NAMALWA (cell line): ENCODE data around the gene TBCD.

ENCODE experiments used
- DNase-seq: peaks from one replicate; pipeline ENCODE4 v3.0.0-alpha.2; 2015; ENCODE audit warnings: low spot score

Gene TBCD

DNA sequence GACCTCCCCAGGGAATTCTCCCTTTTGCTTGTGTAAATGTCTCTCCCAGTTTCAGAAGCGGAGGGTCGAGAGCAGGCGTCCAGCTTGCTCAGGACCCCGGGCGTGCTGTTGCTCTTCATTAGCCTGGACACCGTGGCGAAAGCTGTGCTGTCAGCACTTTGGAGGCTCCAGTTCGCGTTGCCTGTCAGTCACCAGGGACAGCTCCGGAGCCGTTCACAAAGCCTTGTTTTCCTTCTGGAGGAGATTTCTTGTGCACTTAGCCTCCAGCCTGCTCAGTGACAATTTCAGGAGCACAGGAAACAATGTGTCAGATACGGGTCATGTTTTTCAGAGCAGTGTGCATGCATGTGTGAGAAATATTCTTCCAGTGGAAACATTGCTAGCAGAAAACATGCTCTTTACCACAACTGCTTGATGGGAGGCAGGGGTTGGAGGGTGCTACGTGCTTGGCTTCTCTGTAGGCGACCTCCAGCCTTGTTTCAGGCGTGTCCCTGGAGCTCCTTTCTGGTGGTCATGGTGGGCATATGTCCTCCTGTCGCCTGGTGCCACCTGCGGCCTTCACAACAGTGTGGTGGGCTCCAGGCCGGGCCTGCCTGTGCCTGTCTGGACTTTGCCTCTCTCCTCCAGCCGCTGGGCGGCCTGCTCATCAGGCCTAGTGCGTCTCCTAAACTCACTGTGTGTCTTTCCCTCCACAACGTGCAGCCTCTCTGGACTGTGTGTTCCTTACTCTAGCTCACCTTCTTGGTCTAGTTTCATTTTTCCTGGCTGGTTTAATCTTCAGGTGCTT is 59.0 kb downstream of the TBCD start:
- no peak for DNase-seq

DNA sequence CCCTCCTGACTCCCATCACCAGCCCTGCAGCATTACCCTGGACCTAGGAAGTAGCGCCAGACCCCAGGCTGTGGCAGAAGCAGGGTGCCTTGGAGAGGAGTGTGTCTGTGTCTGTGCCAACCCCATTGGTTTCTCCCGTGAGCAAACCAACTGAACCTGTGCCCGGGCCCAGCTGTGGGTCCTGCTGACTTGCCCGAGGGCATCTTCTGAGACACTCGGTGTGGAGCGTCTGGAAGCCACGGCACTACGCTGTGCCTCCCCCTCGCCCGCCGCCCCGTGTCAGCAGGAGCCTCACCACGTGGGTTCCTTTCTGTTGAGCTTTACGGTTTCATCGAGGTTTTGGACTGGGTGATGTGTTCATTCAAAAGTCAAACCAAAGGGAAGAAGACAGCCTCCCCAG is 60.2 kb downstream of the TBCD start:
- no peak for DNase-seq

DNA sequence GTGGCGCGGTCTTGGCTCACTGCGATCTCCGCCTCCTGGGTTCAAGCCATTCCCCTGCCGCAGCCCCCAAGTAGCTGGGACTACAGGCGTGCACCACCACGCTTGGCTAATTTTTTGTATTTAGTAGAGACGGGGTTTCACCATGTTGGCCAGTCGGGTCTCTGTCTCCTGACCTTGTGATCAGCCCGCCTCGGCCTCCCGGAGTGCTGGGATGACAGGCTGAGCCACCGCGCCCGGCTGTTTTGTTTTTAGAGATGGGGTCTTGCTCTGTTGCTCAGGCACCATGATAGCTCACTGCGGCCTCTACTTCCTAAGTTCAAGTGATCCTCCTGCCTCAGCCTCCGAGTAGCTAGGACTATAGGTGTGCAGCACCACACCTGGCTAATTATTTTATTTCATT is 60.7 kb downstream of the TBCD start:
- no peak for DNase-seq

DNA sequence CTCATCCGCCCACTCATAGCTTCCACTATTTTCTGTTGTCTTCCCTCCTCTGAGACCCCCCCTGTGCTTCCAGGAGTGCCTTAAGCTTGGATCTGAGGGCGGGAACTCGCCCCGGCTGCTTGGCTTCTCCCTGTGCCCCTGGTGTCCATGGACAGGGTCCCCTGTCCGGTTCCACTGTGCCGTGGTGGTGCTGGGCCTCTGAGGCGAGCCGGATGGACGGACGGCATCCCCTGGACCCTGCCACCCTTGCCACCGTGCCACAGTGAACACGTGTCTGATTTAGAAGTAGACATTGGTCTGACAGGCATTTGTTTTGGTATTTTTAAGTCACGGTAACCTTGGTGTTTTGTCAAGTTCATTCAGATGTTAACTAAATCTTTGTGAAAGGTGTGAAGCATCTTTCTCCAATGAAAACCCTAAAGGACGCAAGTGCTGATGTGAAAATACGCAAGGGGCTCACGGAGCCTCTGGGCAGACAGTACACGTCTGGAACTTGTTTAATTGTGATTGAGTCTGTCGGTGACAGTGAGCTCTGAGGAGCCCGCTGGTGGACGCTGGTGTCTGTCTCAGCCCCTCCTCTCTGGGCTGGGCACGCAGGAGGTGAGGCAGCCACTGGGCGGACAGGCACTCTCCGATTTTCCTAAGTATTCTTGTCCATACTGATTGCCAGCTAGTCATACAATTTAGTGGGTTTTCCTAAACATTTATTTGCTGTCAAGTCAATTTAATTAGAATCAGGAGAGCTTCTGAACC is 61.6 kb downstream of the TBCD start:
- DNase-seq = no peak

DNA sequence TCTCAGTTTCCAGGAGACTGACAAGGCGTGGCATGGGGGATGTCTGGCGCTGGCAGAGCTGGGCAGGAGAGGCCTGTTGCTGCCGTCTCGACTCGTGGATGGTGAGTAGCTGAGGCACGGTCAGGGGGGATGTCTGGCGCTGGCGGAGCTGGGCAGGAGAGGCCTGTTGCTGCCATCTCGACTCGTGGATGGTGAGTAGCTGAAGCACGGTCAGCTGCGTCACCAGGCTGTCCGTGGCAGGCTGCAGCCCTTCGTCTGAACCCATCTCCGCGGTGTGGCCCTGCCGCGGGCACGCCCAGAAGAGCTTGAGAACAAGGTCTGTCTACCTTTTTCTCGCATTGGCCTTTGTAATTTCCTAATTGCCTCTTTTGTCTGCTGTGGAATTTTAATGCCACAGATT is 63.0 kb downstream of the TBCD start:
- no peak for DNase-seq

DNA sequence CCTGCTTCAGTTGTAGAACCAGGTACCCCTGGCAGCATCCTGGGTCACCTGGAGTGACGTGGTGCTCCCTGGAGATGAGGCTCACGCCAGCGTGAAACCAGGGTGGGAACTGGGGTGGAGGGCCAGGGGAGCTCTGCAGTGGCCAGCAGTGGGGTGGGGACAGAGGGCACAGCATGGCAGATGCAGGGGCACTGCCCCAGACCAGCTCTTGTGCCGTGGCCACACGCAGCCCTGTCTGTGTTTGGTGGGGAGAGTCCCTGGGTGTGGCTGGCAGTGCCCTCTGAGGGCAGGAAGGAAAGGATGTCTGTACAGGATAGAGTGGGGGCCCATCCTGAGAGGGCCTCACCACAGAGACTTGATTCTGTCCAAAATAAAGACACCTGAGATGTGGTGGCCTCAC is 63.5 kb downstream of the TBCD start:
- DNase-seq = no peak

DNA sequence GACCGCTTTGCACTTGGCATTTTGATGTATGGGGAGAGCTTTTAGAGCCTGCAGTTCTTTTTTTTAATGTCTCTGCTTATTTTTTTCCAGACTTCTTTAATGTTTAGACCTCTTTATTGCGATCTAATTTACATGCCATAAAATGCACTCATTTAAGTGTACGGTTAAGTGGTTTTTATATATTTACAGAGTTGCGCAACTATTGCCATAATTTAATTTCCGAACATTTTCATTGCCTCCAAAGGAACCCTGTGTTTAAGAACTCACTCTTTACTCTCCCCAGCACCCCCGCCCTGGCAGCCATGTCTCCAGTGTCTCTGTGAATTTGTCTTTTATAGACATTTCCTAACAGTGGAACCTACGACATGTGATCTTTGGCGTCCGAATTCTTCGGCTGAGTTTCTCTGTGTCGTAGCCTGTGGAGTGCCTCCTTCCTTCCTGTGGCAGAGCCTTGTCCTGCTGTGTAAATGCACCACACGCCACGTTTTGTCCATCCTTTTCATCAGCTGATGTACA is 64.0 kb downstream of the TBCD start:
- no peak for DNase-seq

DNA sequence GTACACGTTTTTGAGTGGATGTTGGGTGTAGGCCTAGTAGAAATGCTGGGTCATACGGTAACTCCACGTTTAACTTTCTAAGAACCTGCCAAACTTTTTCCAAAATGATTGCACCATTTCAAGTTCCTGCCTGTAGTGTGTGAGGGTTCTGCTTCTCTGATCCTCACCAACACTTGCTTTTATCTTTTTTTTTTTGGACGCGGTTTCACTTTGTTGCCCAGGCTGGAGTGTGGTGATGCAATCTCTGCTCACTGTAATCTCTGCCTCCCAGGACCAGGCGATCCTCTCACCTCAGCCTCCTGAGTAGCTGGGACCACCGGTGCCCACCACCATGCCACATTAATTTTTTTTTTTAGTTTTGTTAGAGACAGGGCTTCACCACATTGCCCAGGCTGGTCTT is 64.5 kb downstream of the TBCD start:
- DNase-seq = no peak

DNA sequence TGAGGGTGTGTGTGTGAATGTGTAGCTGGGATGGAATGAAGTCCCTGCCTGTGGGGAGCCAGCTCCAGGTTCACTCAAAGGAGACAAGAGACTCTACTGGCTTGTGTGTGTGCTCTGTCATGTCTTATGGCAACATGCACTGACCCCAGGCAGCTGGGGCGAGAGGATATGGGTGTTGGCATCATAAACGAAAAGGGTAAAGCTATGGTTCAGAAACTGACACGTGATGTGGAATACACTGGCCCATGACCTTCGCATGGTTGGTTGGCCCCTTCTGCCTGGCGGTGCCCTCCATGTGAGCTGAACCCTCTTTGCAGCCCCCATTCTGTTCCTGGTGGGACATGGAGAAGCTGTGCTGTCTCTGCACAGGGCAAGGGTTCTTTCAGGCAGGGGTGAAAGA is 66.1 kb downstream of the TBCD start:
- DNase-seq = no peak

DNA sequence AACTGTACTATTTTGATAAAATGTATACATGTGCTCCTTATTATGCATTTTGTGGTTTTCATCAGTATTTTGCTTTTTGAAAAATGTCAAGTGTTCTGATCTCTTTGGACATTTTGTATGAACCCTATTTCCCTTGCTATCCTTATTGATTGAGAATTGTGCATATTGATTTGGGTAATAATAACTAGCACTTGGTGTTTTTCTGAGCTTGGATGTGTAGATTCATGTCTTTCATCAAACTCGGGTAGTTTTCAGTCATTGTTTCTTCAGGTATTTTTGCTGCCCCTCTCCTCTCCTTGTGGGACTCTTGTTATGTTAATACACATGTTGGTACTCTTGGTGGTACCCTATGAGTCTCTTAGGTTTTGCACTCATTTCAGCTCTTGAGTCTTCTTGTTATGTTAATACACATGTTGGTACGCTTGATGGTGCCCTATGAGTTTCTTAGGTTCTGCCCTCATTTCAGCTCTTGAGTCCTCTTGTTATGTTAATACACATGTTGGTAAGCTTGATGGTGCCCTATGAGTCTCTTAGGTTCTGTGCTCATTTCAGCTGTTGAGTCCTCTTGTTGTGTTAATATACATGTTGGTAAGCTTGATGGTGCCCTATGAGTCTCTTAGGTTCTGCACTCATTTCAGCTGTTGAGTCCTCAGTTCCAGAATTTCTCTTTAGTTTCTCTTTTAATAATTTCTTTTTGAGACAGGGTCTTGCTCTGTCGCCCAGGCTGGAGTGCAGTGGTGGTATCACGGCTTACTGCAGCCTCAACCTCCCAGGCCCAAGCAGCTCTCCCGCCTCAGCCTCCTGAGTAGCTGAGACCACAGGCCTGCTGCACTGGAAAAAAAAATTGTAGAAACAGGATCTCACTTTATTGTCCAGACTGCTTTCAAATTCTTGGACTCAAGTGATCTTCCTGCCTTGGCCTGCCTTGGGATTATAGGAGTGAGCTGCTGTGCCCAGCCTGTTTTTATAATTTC is 68.7 kb downstream of the TBCD start:
- DNase-seq = no peak

DNA sequence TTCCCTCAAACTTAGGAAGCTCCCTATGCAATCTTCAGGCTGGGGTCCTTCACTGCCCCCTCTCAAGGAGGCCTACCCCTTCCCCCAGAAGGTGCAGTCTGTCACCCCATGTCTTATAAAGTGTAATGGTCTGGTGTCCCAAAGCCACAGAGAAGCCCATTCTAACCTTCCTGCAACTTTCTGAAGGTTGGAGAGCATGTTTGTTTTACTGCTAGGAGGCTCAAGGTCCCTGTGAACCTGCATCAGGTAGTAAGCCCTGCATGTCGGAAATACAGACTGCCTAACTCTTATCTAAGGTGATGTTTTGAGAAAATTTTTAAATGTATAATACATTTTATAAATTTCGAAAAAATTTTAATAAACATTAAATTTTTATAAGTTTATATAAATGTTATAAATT is 69.7 kb downstream of the TBCD start:
- no peak for DNase-seq

DNA sequence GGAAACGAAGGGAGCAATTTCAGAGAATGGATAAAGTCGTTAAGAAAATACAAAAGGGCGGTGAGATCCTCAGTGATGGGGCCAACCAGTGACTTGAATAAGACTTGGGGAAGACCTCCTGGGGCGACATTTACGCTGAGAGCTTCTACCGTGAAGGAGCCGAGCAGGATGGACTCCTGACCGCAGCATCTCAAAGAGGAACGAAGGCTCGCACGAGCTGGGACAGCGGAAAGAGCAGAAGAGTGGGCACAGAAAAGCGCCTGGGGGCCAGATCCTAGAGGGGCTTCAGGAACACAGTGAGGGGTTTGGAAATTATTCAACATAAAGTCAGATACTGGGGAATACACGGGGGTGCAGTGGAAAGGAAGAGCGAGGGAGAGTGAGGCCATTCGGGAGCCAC is 70.4 kb downstream of the TBCD start:
- DNase-seq = no peak

DNA sequence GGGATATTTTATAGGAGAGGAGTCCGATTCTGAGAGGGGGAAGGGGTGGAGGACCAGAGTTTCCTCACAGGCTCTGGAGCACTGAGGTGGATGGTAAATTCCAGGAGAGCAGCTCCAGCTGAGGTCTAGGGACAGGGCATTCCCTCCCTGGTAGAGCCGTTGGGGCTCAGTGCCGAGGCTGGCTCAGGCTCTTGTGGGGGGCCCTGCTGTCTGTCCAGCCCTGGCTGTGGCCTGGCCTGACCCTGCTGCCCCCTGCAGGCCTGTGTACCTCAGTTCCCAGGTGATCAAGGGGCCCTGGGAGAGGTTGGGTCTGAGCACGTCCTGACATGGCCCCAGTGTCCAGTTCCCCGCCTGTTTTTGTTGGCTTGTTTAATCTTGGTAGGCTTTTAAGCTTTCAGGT is 71.1 kb downstream of the TBCD start:
- DNase-seq = no peak

DNA sequence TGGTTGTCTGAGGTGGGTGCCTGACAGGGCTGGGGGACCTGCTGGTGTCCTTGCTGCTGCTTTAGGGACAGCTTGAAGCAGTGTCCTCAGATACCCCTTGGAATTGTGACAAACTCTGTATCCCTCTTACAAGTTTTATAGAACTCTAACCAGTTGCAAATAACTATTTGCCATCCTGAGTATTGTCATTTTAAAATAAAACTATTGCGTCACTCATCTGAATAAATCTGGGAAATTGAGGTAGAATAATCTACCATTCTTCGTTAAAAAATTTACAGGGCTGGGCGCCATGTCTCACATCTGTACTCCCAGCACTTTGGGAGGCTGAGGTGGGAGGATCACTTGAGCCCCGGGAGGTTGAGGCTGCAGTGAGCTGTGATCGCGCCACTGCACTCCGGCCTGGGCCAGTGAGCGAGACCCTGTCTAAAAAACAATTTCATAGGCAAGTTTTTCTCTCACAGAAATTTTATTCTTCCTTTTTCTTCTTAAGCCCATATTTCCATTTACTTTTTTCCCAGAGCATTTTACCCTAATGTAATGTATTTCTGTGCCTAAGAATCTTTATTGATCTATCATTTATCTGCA is 73.8 kb downstream of the TBCD start:
- DNase-seq = no peak

DNA sequence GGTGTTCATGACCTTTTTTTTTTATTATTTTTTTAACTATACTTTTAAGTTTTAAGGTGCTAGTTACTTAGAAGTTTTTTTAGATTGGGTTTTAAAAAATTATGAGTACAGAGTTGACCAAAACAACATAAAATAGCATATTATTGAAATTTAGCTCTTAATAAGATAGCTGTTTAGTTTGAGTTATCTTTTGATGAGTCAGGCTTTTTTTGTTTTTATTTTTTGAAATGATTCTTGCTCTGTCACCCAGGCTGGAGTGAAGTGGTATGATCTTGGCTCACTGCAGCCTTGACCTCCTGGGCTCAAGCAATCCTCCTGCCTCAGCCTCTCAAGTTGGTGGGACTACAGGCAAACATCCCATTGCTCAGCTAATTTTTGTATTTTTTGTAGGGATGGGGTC is 74.3 kb downstream of the TBCD start:
- DNase-seq = no peak

DNA sequence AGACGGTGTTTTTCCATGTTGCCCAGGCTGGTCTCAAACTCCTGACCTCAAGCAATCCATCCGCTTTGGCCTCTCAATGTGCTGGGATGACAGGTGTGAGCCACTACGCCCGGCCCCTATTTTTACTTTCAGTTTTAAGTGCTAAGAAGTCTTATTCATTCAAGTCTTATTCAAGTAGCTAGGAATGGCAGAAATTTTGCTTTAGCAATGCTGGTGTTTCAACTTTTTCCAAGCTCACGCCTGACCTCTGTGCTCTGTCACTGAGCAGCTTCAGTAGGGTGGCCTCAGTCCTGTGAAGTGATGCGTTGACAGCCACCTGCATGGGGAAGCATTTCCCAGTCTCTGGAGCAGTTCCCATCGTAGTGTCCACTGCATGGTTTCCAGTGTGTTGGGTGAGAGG is 75.1 kb downstream of the TBCD start:
- no peak for DNase-seq

DNA sequence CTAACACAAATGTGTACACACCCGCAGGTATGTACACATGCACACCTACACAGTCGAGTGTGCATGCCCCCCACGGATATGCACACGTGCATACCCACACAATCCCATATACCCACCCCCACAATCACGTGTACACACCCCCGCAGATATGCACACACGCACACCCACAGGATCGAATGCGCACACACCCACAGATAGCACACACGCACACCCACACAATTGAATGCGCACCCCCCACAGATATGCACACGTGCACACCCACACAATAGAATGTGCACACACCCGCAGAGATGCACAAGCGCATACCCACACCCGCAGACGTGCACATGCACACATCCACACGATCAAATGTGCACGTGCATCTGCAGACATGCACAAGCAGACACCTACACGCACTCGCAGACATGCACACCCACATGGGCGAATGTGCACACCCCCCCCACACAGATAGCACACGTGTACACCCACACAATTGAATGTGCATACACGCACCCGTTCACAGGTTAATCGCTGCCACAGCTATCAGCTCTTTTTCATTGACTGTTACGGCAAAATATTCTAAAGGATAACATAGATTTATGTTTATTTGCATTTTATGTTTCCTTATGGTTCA is 77.1 kb downstream of the TBCD start:
- DNase-seq = no peak

DNA sequence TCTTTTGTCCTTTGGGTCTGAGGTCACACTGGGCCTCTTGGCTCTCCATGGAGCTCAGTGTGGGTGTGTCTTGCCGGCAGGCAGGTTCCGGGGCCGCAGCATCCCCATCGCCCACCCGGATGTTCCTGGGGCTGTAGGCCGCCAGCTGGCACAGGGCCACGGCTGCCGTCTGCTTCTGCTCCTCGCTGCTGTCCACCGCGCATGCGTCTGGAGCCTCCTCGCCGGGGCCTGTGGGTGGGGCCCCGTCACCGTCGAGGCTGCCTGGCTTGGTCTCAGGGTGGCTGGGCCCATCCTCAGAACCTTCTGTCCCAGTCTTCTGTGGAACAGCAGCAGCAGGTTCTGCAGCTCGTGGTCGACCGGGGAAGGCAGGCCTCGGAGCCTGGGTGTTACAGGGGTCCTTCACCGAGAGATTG is 78.4 kb downstream of the TBCD start:
- no peak for DNase-seq

DNA sequence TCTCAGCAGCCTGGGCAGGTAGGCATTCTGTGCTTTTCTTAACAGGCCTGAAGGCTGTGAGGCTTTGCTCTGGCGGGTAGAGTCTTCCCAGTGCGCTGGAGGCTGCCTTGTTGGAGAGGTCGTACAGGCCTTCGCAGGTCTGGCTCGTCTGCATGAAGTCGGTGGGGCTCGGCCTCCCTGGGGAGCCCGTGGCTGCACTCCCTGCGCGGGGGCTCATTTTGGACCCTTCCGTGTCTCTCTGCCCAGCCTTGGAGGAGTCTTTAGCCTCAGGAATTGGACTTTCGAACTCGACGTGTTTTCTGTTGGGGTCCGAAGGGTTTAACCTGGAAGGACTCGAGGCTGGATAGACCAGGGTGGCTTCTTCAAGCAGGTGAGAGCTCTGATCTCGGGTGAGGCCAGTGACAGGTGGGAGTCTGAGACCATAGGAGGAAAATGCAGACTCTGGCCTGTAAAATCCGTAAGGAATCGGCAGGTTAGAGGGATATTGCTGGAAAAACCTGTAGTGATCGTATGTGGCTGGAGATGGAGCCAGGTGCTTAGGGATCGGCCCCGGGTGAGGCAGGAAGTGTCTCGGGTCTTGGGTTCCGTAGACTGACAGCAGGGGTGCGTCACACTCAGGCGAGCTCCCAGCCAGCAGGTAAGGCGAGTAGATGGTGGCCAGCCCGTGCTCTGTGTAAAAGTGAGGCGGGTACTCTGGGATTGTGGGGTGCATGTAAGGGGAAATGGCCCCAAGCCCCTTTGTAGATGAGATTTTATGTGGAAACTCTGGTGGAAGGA is 79.4 kb downstream of the TBCD start:
- DNase-seq = no peak

DNA sequence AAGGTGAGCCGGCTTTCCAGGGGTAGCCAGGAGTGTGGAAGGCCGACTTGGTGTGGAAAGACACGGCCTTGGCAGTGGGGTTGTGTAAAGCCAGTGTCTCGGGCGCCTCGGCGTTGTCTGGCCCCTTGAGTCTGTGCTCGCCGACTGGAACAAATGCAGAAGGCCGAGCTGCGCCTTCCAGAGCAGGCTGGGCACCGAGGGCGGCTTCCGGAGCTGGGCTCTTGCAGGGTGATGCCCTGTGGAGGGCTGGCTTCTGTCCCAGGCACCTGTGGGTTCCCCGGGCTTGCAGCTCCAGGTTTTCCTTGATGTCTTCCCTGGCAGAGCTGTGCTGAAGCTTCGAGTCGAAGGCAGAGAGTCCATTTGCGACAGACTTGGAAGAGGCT is 79.9 kb downstream of the TBCD start:
- no peak for DNase-seq

DNA sequence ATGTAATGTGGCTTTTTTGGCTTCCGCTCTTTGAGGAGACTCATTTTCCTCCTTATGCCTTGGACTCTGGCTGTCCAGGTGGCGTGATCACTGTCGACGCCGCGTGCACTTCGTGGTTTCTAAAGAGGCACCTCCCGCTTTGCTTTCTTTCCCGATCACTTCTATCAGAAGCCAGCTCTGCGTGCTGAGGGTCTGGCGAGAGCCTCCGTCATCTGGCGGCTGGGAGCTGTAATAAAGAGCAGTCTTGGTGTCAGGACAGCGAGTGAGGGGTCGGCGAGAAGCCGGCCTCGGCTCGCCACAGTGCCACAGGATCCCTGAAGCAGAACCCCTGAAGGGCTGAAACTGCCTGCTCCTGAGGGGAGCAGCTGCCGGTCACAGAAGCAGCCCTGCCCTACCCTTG is 80.5 kb downstream of the TBCD start:
- no peak for DNase-seq
